ENCODE measurements around the gene EDAR. TPM values are rescaled to one million over a fixed set of nuclear protein-coding genes. Genes with fewer than 3 reads are reported as not detected.

The EDAR gene
- total RNA-seq, 2 donors from 2014 or later, result 0.37 to 1.3 TPM

DNA sequence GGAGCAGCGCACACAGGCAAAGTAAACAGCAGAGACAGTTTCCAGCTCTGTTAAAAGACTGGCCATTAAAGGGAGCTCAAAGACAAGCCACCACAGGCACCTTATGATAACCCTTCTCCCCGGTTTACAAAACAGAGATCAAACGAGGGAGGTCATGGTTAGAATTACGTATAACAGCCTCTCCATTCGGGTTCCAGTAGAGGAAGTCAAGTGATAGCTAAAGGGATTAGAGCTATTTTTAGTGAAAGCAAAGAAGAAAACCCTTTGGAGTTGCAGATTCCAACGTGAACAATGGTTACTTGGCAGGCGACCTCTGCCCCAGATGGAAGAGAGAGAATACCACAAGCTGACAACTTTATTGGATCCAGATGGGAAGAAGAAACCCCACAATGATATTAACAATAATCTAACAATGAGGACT is 31.2 kb upstream of the EDAR start:
- Mint-ChIP-seq H3K27me3 (peaks cover 22% of the 10 kb centered on the region), H3K4me1 (peaks cover 15% of the 10 kb centered on the region), H3K36me3 (ENCODE audit: low read depth) (peaks cover 6% of the 10 kb centered on the region), H3K4me3 (peak overlapping the region; percentile 37), H3K27ac (peak overlapping the region; percentile 64)
- ATAC-seq, result peak; percentile 58
- DNase-seq, result no peak
- no peaks in the 10 kb centered on the region for H3K9me3 ChIP-seq (ENCODE audit: control insufficient read depth, low read length, poor library complexity, severe bottlenecking)

DNA sequence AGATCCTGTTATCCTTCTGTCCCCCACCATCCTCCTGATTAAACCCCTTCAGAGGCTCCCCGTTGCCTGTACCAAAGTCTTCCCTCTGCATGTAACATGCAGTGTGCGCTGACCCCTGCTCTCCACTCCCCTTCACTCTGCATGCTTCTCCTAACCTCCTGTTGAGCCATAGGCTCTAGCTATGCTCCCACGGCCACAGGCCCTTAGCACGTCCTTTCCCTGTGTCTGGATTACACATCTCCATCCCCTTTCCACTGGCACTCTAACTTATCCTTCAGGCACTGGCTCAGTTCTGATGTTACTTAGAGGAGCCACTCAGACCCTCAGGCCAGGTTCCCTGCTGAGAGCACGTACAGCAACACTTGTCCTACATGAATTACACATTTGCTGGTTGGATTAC is 29.4 kb upstream of the EDAR start:
- Mint-ChIP-seq H3K36me3 (ENCODE audit: low read depth) (peaks cover 6% of the 10 kb centered on the region), H3K4me3 (peak overlapping the region; percentile 63), H3K27me3 (peaks cover 29% of the 10 kb centered on the region), H3K4me1 (peaks cover 15% of the 10 kb centered on the region), H3K27ac (no peak overlapping the region)
- H3K9me3 ChIP-seq (ENCODE audit: control insufficient read depth, low read length, poor library complexity, severe bottlenecking), result no peaks in the 10 kb centered on the region
- ATAC-seq, result no peak
- DNase-seq, result no peak

DNA sequence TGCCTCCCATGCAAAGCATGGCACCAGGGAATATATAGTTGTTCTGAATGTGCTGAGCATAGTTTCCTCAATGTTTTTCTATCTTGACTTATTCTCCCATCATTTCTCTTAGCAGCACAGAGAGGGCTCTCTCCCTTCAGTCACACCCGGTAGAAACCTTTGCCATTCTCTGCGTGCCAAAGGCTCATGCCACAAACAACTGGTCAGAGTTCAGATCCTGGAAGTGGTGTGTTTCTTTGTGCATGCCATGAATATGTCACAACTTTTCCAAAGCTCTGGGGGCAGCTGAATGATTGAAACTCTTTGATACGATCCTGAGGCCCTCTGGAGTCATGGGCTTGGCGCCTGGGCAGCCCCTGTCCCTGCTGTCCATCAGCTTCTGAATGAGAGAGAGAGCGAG is 28.0 kb upstream of the EDAR start:
- no peak overlapping the region for H3K27ac Mint-ChIP-seq
- no peak for DNase-seq
- H3K9me3 ChIP-seq (ENCODE audit: control insufficient read depth, low read length, poor library complexity, severe bottlenecking), result no peaks in the 10 kb centered on the region
- ATAC-seq, result no peak
- no peak overlapping the region for H3K4me3 Mint-ChIP-seq
- peaks cover 29% of the 10 kb centered on the region for H3K27me3 Mint-ChIP-seq
- peaks cover 6% of the 10 kb centered on the region for H3K36me3 Mint-ChIP-seq (ENCODE audit: low read depth)
- peaks cover 15% of the 10 kb centered on the region for H3K4me1 Mint-ChIP-seq

DNA sequence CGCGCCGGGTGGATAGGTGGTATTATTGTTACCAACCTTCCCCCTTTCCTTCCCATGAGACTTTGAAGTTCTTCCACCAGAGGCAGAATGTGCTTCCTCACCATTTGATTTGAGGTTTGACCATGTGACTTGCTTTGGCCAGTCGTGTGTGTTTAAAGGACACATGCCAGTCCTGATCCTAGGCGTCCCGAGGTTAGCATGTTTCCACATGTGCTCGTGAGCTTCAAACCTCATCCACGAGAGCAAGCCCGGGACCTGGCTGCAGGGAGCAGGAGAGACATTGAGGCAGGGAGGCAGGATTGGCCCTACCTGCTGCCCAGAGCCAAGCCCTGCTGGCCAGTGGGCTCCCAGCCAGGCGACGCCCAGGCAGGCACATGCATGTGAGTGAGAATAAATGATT is 27.4 kb upstream of the EDAR start:
- H3K9me3 ChIP-seq (ENCODE audit: control insufficient read depth, low read length, poor library complexity, severe bottlenecking), result no peaks in the 10 kb centered on the region
- Mint-ChIP-seq H3K36me3 (ENCODE audit: low read depth) (peaks cover 5% of the 10 kb centered on the region), H3K27me3 (peaks cover 28% of the 10 kb centered on the region), H3K27ac (no peak overlapping the region), H3K4me1 (peaks cover 15% of the 10 kb centered on the region), H3K4me3 (no peak overlapping the region)
- DNase-seq, result no peak
- no peak for ATAC-seq

DNA sequence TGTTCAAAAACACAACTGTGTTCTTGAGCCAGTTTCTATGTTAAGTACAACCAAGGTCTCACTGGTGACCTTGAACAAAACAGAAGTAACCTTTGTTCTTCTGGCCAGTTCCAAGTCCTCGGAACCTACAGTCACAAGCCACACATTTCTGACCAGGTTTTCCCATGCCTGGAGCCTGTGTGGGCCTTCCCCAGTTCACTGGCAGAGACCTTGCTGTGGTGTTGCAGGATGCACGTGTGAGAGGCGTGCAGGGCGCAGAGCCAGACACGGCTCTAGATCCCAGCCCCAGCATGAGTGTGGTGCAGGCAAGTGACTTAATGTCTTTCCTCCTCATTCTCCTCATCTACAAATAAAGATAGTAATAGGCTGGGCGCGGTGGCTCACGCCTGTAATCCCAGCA is 25.5 kb upstream of the EDAR start:
- Mint-ChIP-seq H3K27ac (no peak overlapping the region), H3K36me3 (ENCODE audit: low read depth) (peaks cover 4% of the 10 kb centered on the region), H3K4me1 (peaks cover 11% of the 10 kb centered on the region), H3K27me3 (peaks cover 12% of the 10 kb centered on the region), H3K4me3 (no peak overlapping the region)
- ATAC-seq (no peak), DNase-seq (no peak)
- no peaks in the 10 kb centered on the region for H3K9me3 ChIP-seq (ENCODE audit: control insufficient read depth, low read length, poor library complexity, severe bottlenecking)

DNA sequence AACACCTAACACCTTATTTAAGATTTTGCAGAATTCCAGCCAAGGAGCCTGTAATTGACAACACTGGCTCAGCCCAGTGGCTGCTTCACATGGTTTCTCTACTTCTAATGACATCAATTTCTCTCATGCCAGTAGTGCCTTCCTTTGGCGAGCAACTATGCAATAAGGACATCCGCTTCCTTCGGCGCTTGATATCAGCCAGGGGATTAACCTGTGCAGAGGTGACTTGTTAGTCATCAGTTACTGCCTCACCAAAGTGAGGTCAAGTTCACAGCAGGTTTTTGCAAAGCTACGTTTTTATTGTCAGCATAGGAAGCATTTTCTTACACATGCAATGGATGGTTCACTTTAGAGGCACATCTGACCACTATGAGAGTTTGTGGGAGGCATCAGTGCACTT is 24.0 kb upstream of the EDAR start:
- Mint-ChIP-seq H3K4me1 (peaks cover 8% of the 10 kb centered on the region), H3K36me3 (ENCODE audit: low read depth) (peaks cover 4% of the 10 kb centered on the region), H3K27ac (no peak overlapping the region), H3K27me3 (peaks cover 7% of the 10 kb centered on the region), H3K4me3 (no peak overlapping the region)
- no peak for ATAC-seq
- no peak for DNase-seq
- no peaks in the 10 kb centered on the region for H3K9me3 ChIP-seq (ENCODE audit: control insufficient read depth, low read length, poor library complexity, severe bottlenecking)

DNA sequence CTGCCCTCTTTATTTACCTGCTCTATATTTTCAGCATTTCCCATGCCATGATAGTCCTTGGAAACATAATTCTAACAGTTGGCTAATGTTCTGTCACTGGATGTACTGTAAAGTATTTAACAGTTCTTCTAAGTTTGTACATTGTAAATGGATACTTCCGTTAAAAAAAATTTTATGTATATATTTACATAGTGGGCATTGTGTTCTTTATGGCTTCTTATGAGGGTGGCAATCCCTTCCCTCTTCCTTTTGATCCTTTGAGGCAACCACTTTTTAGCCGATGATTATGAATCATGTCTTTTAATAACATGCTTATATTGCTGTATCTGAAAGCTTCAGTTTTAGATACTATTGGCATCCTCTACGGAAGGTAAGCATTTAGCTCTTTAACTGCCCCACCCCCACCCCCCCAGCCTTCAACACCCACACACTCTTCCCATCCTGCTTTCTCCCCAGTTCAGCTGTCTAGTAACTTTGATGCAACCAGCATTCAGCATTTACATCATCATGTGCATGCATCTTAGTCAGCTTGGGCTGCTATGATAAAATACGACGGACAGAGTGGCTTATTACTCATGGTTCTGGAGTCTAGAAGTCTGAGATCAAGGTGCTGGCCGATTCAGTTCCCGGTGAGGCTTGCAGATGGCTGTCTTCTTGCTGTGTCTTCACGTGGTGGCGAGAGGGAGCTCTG is 21.0 kb upstream of the EDAR start:
- H3K4me3 Mint-ChIP-seq, result no peak overlapping the region
- no peak for ATAC-seq
- H3K9me3 ChIP-seq (ENCODE audit: control insufficient read depth, low read length, poor library complexity, severe bottlenecking), result no peaks in the 10 kb centered on the region
- peaks cover 7% of the 10 kb centered on the region for H3K27me3 Mint-ChIP-seq
- peaks cover 4% of the 10 kb centered on the region for H3K4me1 Mint-ChIP-seq
- H3K27ac Mint-ChIP-seq, result no peak overlapping the region
- no peak for DNase-seq
- H3K36me3 Mint-ChIP-seq (ENCODE audit: low read depth), result no peaks in the 10 kb centered on the region

DNA sequence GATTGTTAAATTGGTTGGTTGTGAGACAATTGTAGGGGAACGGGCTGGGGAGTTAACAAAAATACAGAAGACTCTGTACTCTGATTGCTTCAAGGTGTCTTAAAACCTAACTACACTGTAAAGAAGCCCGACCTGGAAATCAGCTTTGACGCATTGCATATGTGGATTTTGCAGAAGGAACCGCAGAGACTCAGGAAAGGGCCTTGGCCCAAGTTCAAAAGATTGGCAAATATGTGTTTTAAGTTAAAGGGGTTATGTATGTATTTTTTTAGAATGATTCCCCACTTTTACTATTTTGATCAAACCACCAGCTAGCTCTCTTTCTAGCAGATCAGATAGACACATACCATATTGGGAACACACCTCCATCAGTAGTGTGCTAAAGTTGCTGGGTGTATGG is 18.0 kb upstream of the EDAR start:
- H3K4me1 Mint-ChIP-seq, result peaks cover 16% of the 10 kb centered on the region
- H3K4me3 Mint-ChIP-seq, result no peak overlapping the region
- H3K9me3 ChIP-seq (ENCODE audit: control insufficient read depth, low read length, poor library complexity, severe bottlenecking), result no peaks in the 10 kb centered on the region
- ATAC-seq (no peak), DNase-seq (no peak)
- H3K27ac Mint-ChIP-seq, result no peak overlapping the region
- no peaks in the 10 kb centered on the region for H3K27me3 Mint-ChIP-seq
- no peaks in the 10 kb centered on the region for H3K36me3 Mint-ChIP-seq (ENCODE audit: low read depth)

DNA sequence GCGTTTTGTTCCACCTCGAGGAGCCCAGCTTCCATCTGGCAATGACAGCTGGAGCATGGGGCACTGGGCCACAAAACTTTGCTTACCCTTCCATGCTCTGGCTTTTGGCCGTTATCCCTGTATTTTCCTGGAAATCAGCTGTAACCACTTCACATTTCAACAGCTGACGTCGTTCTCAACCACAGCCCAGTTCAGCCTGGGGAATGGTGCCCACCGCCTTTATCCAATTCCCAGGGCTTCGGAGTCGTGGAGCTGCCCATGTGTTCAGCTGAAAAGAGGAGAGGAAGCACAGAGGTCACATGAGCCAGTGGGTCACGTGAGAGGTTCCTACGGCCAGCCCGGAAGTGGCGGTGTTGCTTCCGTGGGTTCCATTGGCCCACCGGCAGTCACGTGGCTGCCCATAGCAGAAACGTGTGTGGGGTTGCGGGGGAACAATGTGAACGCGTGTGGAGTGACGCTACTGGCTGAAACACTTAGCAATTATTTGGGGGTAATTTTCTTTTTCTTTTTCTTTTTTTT is 16.7 kb upstream of the EDAR start:
- Mint-ChIP-seq H3K4me1 (peaks cover 12% of the 10 kb centered on the region), H3K27me3 (no peaks in the 10 kb centered on the region), H3K36me3 (ENCODE audit: low read depth) (no peaks in the 10 kb centered on the region), H3K4me3 (no peak overlapping the region), H3K27ac (no peak overlapping the region)
- DNase-seq, result no peak
- H3K9me3 ChIP-seq (ENCODE audit: control insufficient read depth, low read length, poor library complexity, severe bottlenecking), result no peaks in the 10 kb centered on the region
- ATAC-seq, result no peak

DNA sequence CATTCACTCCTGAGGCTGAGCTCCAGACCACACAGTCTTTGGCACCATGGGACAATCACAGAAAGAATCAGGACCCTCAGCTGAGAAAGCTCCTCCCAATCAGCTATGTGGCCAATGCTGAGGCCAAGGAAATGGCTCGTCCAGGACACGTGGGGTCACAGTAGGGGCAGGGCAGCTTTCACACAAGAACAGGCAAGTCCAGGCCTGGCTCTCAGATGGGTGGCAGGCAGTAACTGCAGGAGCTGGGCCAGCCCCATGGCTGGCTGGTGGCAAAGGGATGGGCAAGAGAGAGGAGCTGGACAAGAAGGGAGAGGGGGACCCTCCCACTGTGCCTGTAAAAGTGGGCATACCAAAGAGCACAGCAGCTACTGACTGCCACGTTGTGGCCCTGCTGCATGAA is 12.2 kb upstream of the EDAR start:
- peaks cover 9% of the 10 kb centered on the region for H3K27me3 Mint-ChIP-seq
- peaks cover 16% of the 10 kb centered on the region for H3K4me1 Mint-ChIP-seq
- DNase-seq (no peak), ATAC-seq (no peak)
- no peak overlapping the region for H3K4me3 Mint-ChIP-seq
- no peaks in the 10 kb centered on the region for H3K9me3 ChIP-seq (ENCODE audit: control insufficient read depth, low read length, poor library complexity, severe bottlenecking)
- no peak overlapping the region for H3K27ac Mint-ChIP-seq
- H3K36me3 Mint-ChIP-seq (ENCODE audit: low read depth), result no peaks in the 10 kb centered on the region

DNA sequence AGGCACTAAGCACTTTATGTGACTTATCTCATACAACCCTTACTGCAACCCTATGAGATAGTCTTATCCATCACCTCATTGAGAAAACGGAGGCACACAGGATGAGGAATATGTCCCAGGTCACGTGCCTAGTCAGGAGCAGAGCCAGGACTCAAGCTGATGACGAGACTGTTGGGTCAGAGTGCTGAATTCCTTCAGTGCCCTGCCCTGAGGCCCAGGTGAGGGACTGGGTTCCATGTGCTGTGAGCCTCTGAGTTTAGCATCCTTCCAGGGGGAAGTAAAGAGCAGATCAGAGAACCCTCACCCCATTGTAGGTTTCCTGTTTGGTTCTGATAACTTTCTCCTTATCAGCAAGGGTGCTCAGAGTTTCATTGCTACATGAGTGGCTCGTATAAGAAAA is 11.7 kb upstream of the EDAR start:
- peaks cover 9% of the 10 kb centered on the region for H3K27me3 Mint-ChIP-seq
- H3K9me3 ChIP-seq (ENCODE audit: control insufficient read depth, low read length, poor library complexity, severe bottlenecking), result no peaks in the 10 kb centered on the region
- ATAC-seq (no peak), DNase-seq (no peak)
- H3K36me3 Mint-ChIP-seq (ENCODE audit: low read depth), result no peaks in the 10 kb centered on the region
- H3K4me3 Mint-ChIP-seq, result no peak overlapping the region
- H3K27ac Mint-ChIP-seq, result no peak overlapping the region
- peaks cover 16% of the 10 kb centered on the region for H3K4me1 Mint-ChIP-seq

DNA sequence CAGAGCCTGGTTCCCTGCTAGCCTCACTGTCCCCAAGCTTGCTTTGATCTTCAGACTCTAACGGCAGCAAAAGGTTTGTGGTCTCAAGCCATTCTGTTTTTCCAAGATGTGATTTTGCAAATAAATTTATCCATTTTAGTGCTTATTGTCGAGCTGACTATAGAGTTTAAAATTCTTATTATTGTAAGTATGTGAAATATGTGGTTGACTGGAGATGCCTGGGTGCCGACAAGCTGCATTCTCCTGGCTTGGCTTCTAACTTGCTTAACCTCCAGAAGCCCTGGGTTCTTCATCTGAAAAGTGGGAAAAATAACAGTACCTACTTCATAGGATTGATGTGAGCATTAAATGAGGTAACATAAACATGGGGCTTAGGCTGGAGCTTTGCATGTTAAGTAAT is 9.9 kb upstream of the EDAR start:
- no peak for ATAC-seq
- no peak overlapping the region for H3K27ac Mint-ChIP-seq

DNA sequence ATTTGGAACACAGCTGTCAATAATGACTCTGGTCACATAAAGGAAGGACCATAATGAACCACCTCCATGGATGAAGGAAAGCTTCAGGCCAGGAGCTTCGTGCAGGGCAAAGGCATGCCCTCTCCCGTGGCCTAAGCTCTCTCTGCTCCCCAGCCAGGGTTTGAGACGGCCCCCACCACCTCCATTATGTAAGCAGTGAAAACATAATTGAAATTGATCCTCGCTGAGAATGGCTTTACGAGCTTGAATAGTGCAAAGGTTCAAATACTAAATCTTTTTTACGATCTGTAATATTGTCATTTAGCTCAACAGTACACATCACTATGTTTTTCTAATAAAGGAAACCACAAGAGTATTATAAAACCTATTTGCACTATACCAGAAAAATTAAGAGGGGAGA is 5.2 kb upstream of the EDAR start:
- Mint-ChIP-seq H3K4me3 (no peak overlapping the region), H3K36me3 (ENCODE audit: low read depth) (no peaks in the 10 kb centered on the region), H3K27ac (no peak overlapping the region), H3K27me3 (peaks cover 13% of the 10 kb centered on the region), H3K4me1 (peaks cover 11% of the 10 kb centered on the region)
- no peak for DNase-seq
- no peaks in the 10 kb centered on the region for H3K9me3 ChIP-seq (ENCODE audit: control insufficient read depth, low read length, poor library complexity, severe bottlenecking)
- no peak for ATAC-seq

More for the DNA sequence above, 9.9 kb upstream of the EDAR start:
- peaks cover 9% of the 10 kb centered on the region for H3K27me3 Mint-ChIP-seq
- DNase-seq, result no peak
- no peaks in the 10 kb centered on the region for H3K36me3 Mint-ChIP-seq (ENCODE audit: low read depth)
- no peaks in the 10 kb centered on the region for H3K9me3 ChIP-seq (ENCODE audit: control insufficient read depth, low read length, poor library complexity, severe bottlenecking)
- H3K4me3 Mint-ChIP-seq, result no peak overlapping the region
- peaks cover 12% of the 10 kb centered on the region for H3K4me1 Mint-ChIP-seq

All from T-helper 17 cell (primary cell).